Mesenchymal stem cell (in vitro differentiated cells and primary cell): ENCODE results near the gene CYP2C18.

Experiments
- DNase-seq: peaks from one replicate; pipeline ENCODE4 v3.0.0-alpha.2; 2013
- H2AFZ ChIP-seq: one replicate; pipeline ENCODE4 v1.6.1; 2013; ENCODE audit warnings: low read depth, mild to moderate bottlenecking, control low read depth, inconsistent platforms, low read length, moderate library complexity
- H2AK5ac ChIP-seq: 2 replicates; pipeline ENCODE4 v1.6.1; 2013; ENCODE audit warnings: low read length, moderate library complexity, mild to moderate bottlenecking, inconsistent platforms; ENCODE audit not compliant: severe bottlenecking
- H2BK120ac ChIP-seq: one replicate; pipeline ENCODE4 v1.6.1; 2013; ENCODE audit warnings: low read depth, mild to moderate bottlenecking, inconsistent platforms, low read length, moderate library complexity
- H2BK12ac ChIP-seq, 2 experiments: one replicate each; pipeline ENCODE4 v1.6.1; 2013; ENCODE audit warnings: inconsistent platforms in 2 of 2, low read length in 2 of 2, mild to moderate bottlenecking in 2 of 2, moderate library complexity in 2 of 2, control low read depth in 1 of 2
- H2BK15ac ChIP-seq: one replicate; pipeline ENCODE4 v1.6.1; 2013; ENCODE audit warnings: mild to moderate bottlenecking, low read depth, inconsistent platforms; ENCODE audit not compliant: poor library complexity, severe bottlenecking
- H2BK5ac ChIP-seq: 2 replicates; pipeline ENCODE4 v1.6.1; 2013; ENCODE audit warnings: low read depth, mild to moderate bottlenecking, low read length, control low read depth, inconsistent platforms; ENCODE audit not compliant: poor library complexity, severe bottlenecking
- H3K14ac ChIP-seq, 2 experiments: one replicate each; pipeline ENCODE4 v1.6.1; 2013; ENCODE audit warnings: inconsistent platforms in 2 of 2, low read length in 2 of 2, control low read depth in 1 of 2, mild to moderate bottlenecking in 1 of 2, moderate library complexity in 1 of 2
- H3K18ac ChIP-seq, 2 experiments: one replicate each; pipeline ENCODE4 v1.6.1; 2013; ENCODE audit warnings: inconsistent platforms in 2 of 2, low read length in 2 of 2, control low read depth in 1 of 2, low read depth in 1 of 2, mild to moderate bottlenecking in 1 of 2
- H3K23ac ChIP-seq, 2 experiments: one replicate each; pipeline ENCODE4 v1.6.1; 2013; ENCODE audit warnings: inconsistent platforms in 2 of 2, low read length in 2 of 2, mild to moderate bottlenecking in 2 of 2, moderate library complexity in 2 of 2, control low read depth in 1 of 2
- H3K27ac ChIP-seq: 2 replicates; pipeline ENCODE4 v1.5.1; 2013; ENCODE audit warnings: mild to moderate bottlenecking, moderate library complexity, low read length, control low read depth, inconsistent platforms; ENCODE audit not compliant: poor library complexity, severe bottlenecking
- H3K27me3 ChIP-seq, 2 experiments: 2 replicates each; pipeline versions ENCODE4 v1.6.1 to v1.7.0; 2013; ENCODE audit warnings: low read length in 2 of 2, mild to moderate bottlenecking in 2 of 2, moderate library complexity in 2 of 2, control low read depth in 1 of 2, inconsistent platforms in 1 of 2; ENCODE audit not compliant: control insufficient read depth in 1 of 2, insufficient read depth in 1 of 2
- H3K36me3 ChIP-seq, 2 experiments: 2 replicates each; pipeline versions ENCODE4 v1.6.1 to v1.7.0; 2013; ENCODE audit warnings: low read length in 2 of 2, control low read depth in 1 of 2, inconsistent platforms in 1 of 2, low read depth in 1 of 2, mild to moderate bottlenecking in 1 of 2; ENCODE audit not compliant: insufficient read depth in 2 of 2, control insufficient read depth in 1 of 2
- H3K4ac ChIP-seq, 2 experiments: one replicate each; pipeline ENCODE4 v1.6.1; 2013; ENCODE audit warnings: inconsistent platforms in 2 of 2, low read length in 2 of 2, mild to moderate bottlenecking in 2 of 2, moderate library complexity in 2 of 2, control low read depth in 1 of 2, low read depth in 1 of 2
- H3K4me1 ChIP-seq: 2 replicates; pipeline ENCODE4 v1.6.1; 2013; ENCODE audit warnings: low read depth, low read length, control low read depth; ENCODE audit not compliant: control insufficient read depth, insufficient read depth
- H3K4me2 ChIP-seq: 2 replicates; pipeline ENCODE4 v1.6.1; 2013; ENCODE audit warnings: low read length, mild to moderate bottlenecking, inconsistent platforms; ENCODE audit not compliant: poor library complexity, severe bottlenecking
- H3K4me3 ChIP-seq, 2 experiments: 2 replicates each; pipeline versions ENCODE4 v1.5.1 to v1.7.0; 2013; ENCODE audit warnings: low read length in 2 of 2, mild to moderate bottlenecking in 2 of 2, control low read depth in 1 of 2, low read depth in 1 of 2; ENCODE audit not compliant: insufficient read depth in 1 of 2
- H3K79me1 ChIP-seq: replicated peaks from 2 replicates; pipeline ENCODE4 v1.6.1; 2013; ENCODE audit warnings: mild to moderate bottlenecking, control low read depth, low read length, inconsistent platforms; ENCODE audit not compliant: poor library complexity, severe bottlenecking
- H3K9ac ChIP-seq: 2 replicates; pipeline ENCODE4 v1.7.0; 2013; ENCODE audit warnings: mild to moderate bottlenecking, low read length, moderate library complexity
- H3K9me3 ChIP-seq: 2 replicates; pipeline ENCODE4 v1.7.0; 2013; ENCODE audit warnings: mild to moderate bottlenecking, low read length; ENCODE audit not compliant: control insufficient read depth
- H4K8ac ChIP-seq: one replicate; pipeline ENCODE4 v1.6.1; 2013; ENCODE audit warnings: inconsistent platforms, mild to moderate bottlenecking, low read length, moderate library complexity
- H4K91ac ChIP-seq: one replicate; pipeline ENCODE4 v1.6.1; 2013; ENCODE audit warnings: mild to moderate bottlenecking, low read length, inconsistent platforms
- WGBS: methylation state at CpG from one replicate; pipeline ENCODE4 v1.1.7; 2013; ENCODE audit warnings: mixed read lengths; 5-methylcytosine and 5-hydroxymethylcytosine counted together

Gene CYP2C18

DNA sequence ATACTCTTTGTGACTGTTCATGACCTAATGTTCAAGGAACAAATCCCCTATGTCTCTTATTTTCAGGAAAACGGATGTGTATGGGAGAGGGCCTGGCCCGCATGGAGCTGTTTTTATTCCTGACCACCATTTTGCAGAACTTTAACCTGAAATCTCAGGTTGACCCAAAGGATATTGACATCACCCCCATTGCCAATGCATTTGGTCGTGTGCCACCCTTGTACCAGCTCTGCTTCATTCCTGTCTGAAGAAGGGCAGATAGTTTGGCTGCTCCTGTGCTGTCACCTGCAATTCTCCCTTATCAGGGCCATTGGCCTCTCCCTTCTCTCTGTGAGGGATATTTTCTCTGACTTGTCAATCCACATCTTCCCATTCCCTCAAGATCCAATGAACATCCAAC is 51.7 kb downstream of the CYP2C18 start:
- no peak overlapping the region for H3K9ac ChIP-seq
- H2BK12ac ChIP-seq: no peak overlapping the region
- no peak overlapping the region for H3K14ac ChIP-seq
- no peak overlapping the region for H3K23ac ChIP-seq
- H3K36me3 ChIP-seq: no peaks in the 10 kb centered on the region
- DNase-seq: no peak
- no peak overlapping the region for H2BK15ac ChIP-seq
- no peaks in the 10 kb centered on the region for H3K79me1 ChIP-seq
- no peak overlapping the region for H3K4me3 ChIP-seq
- no peak overlapping the region for H3K4me2 ChIP-seq
- H2BK5ac ChIP-seq: no peak overlapping the region
- no peak overlapping the region for H3K18ac ChIP-seq
- no peaks in the 10 kb centered on the region for H3K27me3 ChIP-seq
- H3K9me3 ChIP-seq: peaks cover 2% of the 10 kb centered on the region
- H2AK5ac ChIP-seq: no peak overlapping the region
- H3K4me1 ChIP-seq: no peaks in the 10 kb centered on the region
- no peak overlapping the region for H3K27ac ChIP-seq
- WGBS: 57% methylated on average over 3 of the region's 3 CpGs
- H4K91ac ChIP-seq: no peak overlapping the region
- no peak overlapping the region for H2AFZ ChIP-seq
- no peak overlapping the region for H3K4ac ChIP-seq
- H2BK120ac ChIP-seq: no peak overlapping the region
- H4K8ac ChIP-seq: no peak overlapping the region

- Histone ChIP-seq H3K9me3 (peaks cover 13% of the 10 kb centered on the region), H3K9ac (no peak overlapping the region), H3K4ac (no peak overlapping the region), H3K4me2 (no peak overlapping the region), H3K4me1 (no peaks in the 10 kb centered on the region), H2AK5ac (no peak overlapping the region), H3K27ac (no peak overlapping the region), H3K36me3 (no peaks in the 10 kb centered on the region), H3K14ac (no peak overlapping the region), H3K23ac (no peak overlapping the region), H3K18ac (no peak overlapping the region), H4K91ac (no peak overlapping the region), H3K27me3 (no peaks in the 10 kb centered on the region), H2AFZ (no peak overlapping the region), H2BK12ac (no peak overlapping the region), H2BK5ac (no peak overlapping the region), H2BK120ac (no peak overlapping the region), H3K79me1 (no peaks in the 10 kb centered on the region), H4K8ac (no peak overlapping the region), H3K4me3 (no peak overlapping the region), H2BK15ac (no peak overlapping the region)
- no peak for DNase-seq
- 49% methylated on average over 2 of the region's 2 CpGs for WGBS
Observed at GRCh38 chr10:94738588-94738987, 55.1 kb downstream of the CYP2C18 start.

DNA sequence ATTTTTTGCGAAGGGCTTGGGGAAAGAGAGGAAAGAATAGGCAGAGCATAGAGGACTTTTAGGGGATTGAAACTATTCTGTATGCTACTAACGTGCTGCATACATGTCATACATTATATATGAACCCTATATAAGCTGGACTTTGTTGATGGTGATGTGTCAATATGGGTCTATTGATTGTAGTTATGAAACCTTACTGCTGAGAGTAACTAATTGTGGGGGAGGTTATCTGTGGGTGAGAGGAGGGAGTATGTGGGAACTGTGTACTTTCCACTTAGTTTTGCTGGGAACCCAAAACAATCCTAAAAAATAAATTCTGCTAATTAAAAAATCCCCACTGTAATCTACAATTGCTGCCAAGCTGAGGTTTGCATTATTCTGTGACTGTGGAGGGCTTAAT is 63.6 kb downstream of the CYP2C18 start:
- Histone ChIP-seq H3K4ac (no peak overlapping the region), H2BK120ac (no peak overlapping the region), H2BK5ac (no peak overlapping the region), H3K9ac (no peak overlapping the region), H2AK5ac (no peak overlapping the region), H3K27ac (no peak overlapping the region), H4K8ac (no peak overlapping the region), H3K23ac (no peak overlapping the region), H2BK12ac (no peak overlapping the region), H3K4me3 (no peak overlapping the region), H3K4me2 (no peak overlapping the region), H3K14ac (no peak overlapping the region), H3K9me3 (peaks cover 24% of the 10 kb centered on the region), H4K91ac (no peak overlapping the region), H3K18ac (no peak overlapping the region), H3K36me3 (no peaks in the 10 kb centered on the region), H3K4me1 (no peaks in the 10 kb centered on the region), H2BK15ac (no peak overlapping the region), H3K79me1 (no peaks in the 10 kb centered on the region), H3K27me3 (no peaks in the 10 kb centered on the region), H2AFZ (no peak overlapping the region)
- DNase-seq: no peak
- WGBS: 50% methylated on average over 1 of the region's 2 CpGs

- Histone ChIP-seq H3K23ac (no peak overlapping the region), H4K8ac (no peak overlapping the region), H3K4me3 (no peak overlapping the region), H3K4me1 (no peaks in the 10 kb centered on the region), H3K27me3 (no peaks in the 10 kb centered on the region), H3K36me3 (no peaks in the 10 kb centered on the region), H3K9me3 (peaks cover 18% of the 10 kb centered on the region), H2BK15ac (no peak overlapping the region), H2BK120ac (no peak overlapping the region), H3K27ac (no peak overlapping the region), H2AK5ac (no peak overlapping the region), H3K9ac (no peak overlapping the region), H4K91ac (no peak overlapping the region), H3K4ac (no peak overlapping the region), H2AFZ (no peak overlapping the region), H3K79me1 (no peaks in the 10 kb centered on the region), H3K4me2 (no peak overlapping the region), H2BK12ac (no peak overlapping the region), H3K14ac (no peak overlapping the region), H2BK5ac (no peak overlapping the region), H3K18ac (no peak overlapping the region)
- no peak for DNase-seq
- 74% methylated on average over 4 of the region's 4 CpGs for WGBS
Observed at GRCh38 chr10:94747838-94748237, 64.3 kb downstream of the CYP2C18 start.
